Endothelial cell of umbilical vein (primary cell): ENCODE data around the gene OSBPL5. TPM values are rescaled to one million over a fixed set of nuclear protein-coding genes. Genes with fewer than 3 reads are reported as not detected.

Source experiments
- BruUV-seq: library from RNA; stranded (reverse); fragments of 400-500 nt; replicated peaks from 2 replicates; lab custom pipeline; 2021; lab: Mats Ljungman, UMichigan
- CTCF ChIA-PET: fragments of 300-600, 350-600 bp; sonication (Branson Sonifier 250); formaldehyde crosslinking; loops from one replicate; lab custom pipeline; 2021; ENCODE audit warnings: antibody characterized with exemption, inconsistent platforms; lab: Charles Lee
- POLR2A ChIA-PET: fragments of 300-600, 350-600 bp; sonication (Branson Sonifier 250); formaldehyde crosslinking; loops from one replicate; lab custom pipeline; 2021; ENCODE audit warnings: antibody characterized with exemption, inconsistent platforms; lab: Charles Lee
- DNase-seq: peaks from one replicate; pipeline ENCODE4 v3.0.0-alpha.2; 2011; ENCODE audit warnings: low read depth, low spot score
- FAIRE-seq: peaks from 2 replicates; lab custom pipeline; 2011; peaks lifted over from hg19 to GRCh38; lab: Jason Lieb, UNC
- H2AFZ ChIP-seq: 2 replicates; pipeline ENCODE4 v1.6.0; 2012; ENCODE audit warnings: low read depth, low read length, control low read depth, inconsistent platforms
- H3K27ac ChIP-seq: 2 replicates; pipeline ENCODE4 v1.5.1; 2011; ENCODE audit warnings: low read depth, mild to moderate bottlenecking, control low read depth, low read length, moderate library complexity; ENCODE audit not compliant: insufficient read depth
- H3K27me3 ChIP-seq, 2 experiments: 2 replicates each; pipeline versions ENCODE4 v1.6.0 to v1.6.1; 2011; ENCODE audit warnings: low read length in 2 of 2, mixed read lengths in 1 of 2; ENCODE audit not compliant: control insufficient read depth in 2 of 2, insufficient read depth in 2 of 2
- H3K36me3 ChIP-seq, 2 experiments: 2 replicates in 1 of 2; 3 replicates in 1 of 2; pipeline ENCODE4 v1.5.1; 2011; ENCODE audit warnings: low read length in 2 of 2, mild to moderate bottlenecking in 1 of 2, moderate library complexity in 1 of 2; ENCODE audit not compliant: control insufficient read depth in 2 of 2, insufficient read depth in 2 of 2; ENCODE audit errors: extremely low read depth in 1 of 2
- H3K4me1 ChIP-seq: 3 replicates; pipeline ENCODE4 v1.5.1; 2011; ENCODE audit warnings: mild to moderate bottlenecking, low read length; ENCODE audit not compliant: control insufficient read depth, insufficient read depth; ENCODE audit errors: extremely low read depth
- H3K4me2 ChIP-seq: 2 replicates; pipeline ENCODE4 v1.6.1; 2011; ENCODE audit warnings: low read length, control low read depth, mixed read lengths; ENCODE audit not compliant: insufficient read depth
- H3K4me3 ChIP-seq, 3 experiments: fragments of 200-600 bp in 1 of 3; sonication (generic), shearing (Covaris generic) in 1 of 3; replicated peaks in 1 of 3; 2 replicates each; pipeline ENCODE4 v1.5.1; 2011 to 2016; ENCODE audit warnings: control low read depth in 3 of 3, low read length in 3 of 3, mild to moderate bottlenecking in 2 of 3, inconsistent platforms in 1 of 3, low read depth in 1 of 3, moderate library complexity in 1 of 3; ENCODE audit not compliant: insufficient read depth in 1 of 3
- H3K79me2 ChIP-seq: 2 replicates; pipeline ENCODE4 v1.6.0; 2012; ENCODE audit warnings: low read length, inconsistent platforms; ENCODE audit not compliant: control insufficient read depth, insufficient read depth
- H3K9ac ChIP-seq: replicated peaks from 2 replicates; pipeline ENCODE3; 2011; ENCODE audit warnings: low read length, control low read depth; ENCODE audit not compliant: insufficient read depth; ENCODE audit errors: extremely low read depth
- H3K9me1 ChIP-seq: replicated peaks from 3 replicates; pipeline ENCODE4 v1.6.0; 2011; ENCODE audit warnings: mild to moderate bottlenecking, low read length; ENCODE audit not compliant: control insufficient read depth, insufficient read depth; ENCODE audit errors: extremely low read depth
- H3K9me3 ChIP-seq: replicated peaks from 2 replicates; pipeline ENCODE4 v1.5.1; 2012; ENCODE audit warnings: low read length, inconsistent platforms; ENCODE audit not compliant: control insufficient read depth, insufficient read depth
- H4K20me1 ChIP-seq: replicated peaks from 2 replicates; pipeline ENCODE3; 2011; ENCODE audit warnings: mild to moderate bottlenecking, low read length; ENCODE audit not compliant: control insufficient read depth, insufficient read depth; ENCODE audit errors: extremely low read depth
- EZH2 ChIP-seq: IDR thresholded peaks from 2 replicates; pipeline ENCODE4 v1.6.1; 2012; ENCODE audit warnings: borderline replicate concordance, low read depth, mild to moderate bottlenecking, moderate library complexity, low read length, inconsistent platforms; ENCODE audit not compliant: severe bottlenecking
- FOS ChIP-seq: IDR thresholded peaks from 2 replicates; pipeline ENCODE4 v1.6.1; 2011; ENCODE audit warnings: mild to moderate bottlenecking, low read length, moderate library complexity, borderline replicate concordance; ENCODE audit not compliant: insufficient read depth
- GATA2 ChIP-seq: IDR thresholded peaks from 2 replicates; pipeline ENCODE4 v1.7.0; 2011; ENCODE audit warnings: low read depth, mild to moderate bottlenecking, moderate library complexity, mixed read lengths, low read length; ENCODE audit not compliant: insufficient read length, insufficient read depth
- JUN ChIP-seq: IDR thresholded peaks from 2 replicates; pipeline ENCODE4 v1.6.1; 2011; ENCODE audit warnings: borderline replicate concordance, low read depth; ENCODE audit not compliant: insufficient read length, insufficient read depth
- MYC ChIP-seq: IDR thresholded peaks from one replicate; pipeline ENCODE4 v1.6.1; 2011; ENCODE audit warnings: mild to moderate bottlenecking, low read depth, low read length
- POLR2A ChIP-seq: IDR thresholded peaks from 2 replicates; pipeline ENCODE4 v1.6.1; 2012; ENCODE audit warnings: low read depth, mild to moderate bottlenecking, control low read depth, low read length
- POLR2AphosphoS5 ChIP-seq: IDR thresholded peaks from 2 replicates; pipeline ENCODE4 v1.6.1; 2012; ENCODE audit warnings: low read depth, mild to moderate bottlenecking, control low read depth, low read length, moderate library complexity; ENCODE audit not compliant: insufficient read depth
- dilution Hi-C: fragments of 300-500 bp; cut with MboI; formaldehyde crosslinking; loops from one replicate; pipeline ENCODE4 v1.15.0; 2019; ENCODE audit warnings: low sequenced_read_pairs; ENCODE audit not compliant: extremely low pct_ligation_motif_present
- intact Hi-C: fragments of 100-400 bp; cut with micrococcal nuclease; formaldehyde crosslinking; loops from one replicate; pipeline ENCODE4 v1.10.0; 2022
- polyA plus RNA-seq, 4 experiments: library from polyadenylated mRNA; depleted of rRNA in 3 of 4; stranded (reverse) in 3 of 4; unstranded in 1 of 4; fragments of >200 nt; gene quantifications; 2 replicates each; pipeline versions ENCODE4 v1.2.1 to v1.2.3, GENCODE V29; 2011 to 2012; ENCODE audit warnings: missing spikeins in 1 of 4
- total RNA-seq: library from RNA; stranded (reverse); gene quantifications from 2 replicates; pipeline ENCODE4 v1.2.3, GENCODE V29; 2021
- TF ChIP-seq, protein P1 (sequence below), 2 donors: IDR thresholded peaks; 1 replicate in 1 of 2; 2 replicates in 1 of 2; pipeline ENCODE4 v1.5.1; 2011; ENCODE audit warnings: low read length in 2 of 2, mild to moderate bottlenecking in 2 of 2, moderate library complexity in 2 of 2, control low read depth in 1 of 2, inconsistent platforms in 1 of 2, low read depth in 1 of 2; ENCODE audit not compliant: insufficient read depth in 1 of 2; ENCODE audit errors: extremely low read depth in 1 of 2
- TF ChIP-seq, protein P2 (sequence below): IDR thresholded peaks from 2 replicates; pipeline ENCODE4 v1.6.1; 2011; ENCODE audit not compliant: insufficient read depth, insufficient read length

OSBPL5 gene
- total and polyA plus RNA-seq, 2 donors (not counting 3 experiments of a cell fraction or from before 2014, with no cell fraction given), result 8.7 to 37.7 TPM

DNA sequence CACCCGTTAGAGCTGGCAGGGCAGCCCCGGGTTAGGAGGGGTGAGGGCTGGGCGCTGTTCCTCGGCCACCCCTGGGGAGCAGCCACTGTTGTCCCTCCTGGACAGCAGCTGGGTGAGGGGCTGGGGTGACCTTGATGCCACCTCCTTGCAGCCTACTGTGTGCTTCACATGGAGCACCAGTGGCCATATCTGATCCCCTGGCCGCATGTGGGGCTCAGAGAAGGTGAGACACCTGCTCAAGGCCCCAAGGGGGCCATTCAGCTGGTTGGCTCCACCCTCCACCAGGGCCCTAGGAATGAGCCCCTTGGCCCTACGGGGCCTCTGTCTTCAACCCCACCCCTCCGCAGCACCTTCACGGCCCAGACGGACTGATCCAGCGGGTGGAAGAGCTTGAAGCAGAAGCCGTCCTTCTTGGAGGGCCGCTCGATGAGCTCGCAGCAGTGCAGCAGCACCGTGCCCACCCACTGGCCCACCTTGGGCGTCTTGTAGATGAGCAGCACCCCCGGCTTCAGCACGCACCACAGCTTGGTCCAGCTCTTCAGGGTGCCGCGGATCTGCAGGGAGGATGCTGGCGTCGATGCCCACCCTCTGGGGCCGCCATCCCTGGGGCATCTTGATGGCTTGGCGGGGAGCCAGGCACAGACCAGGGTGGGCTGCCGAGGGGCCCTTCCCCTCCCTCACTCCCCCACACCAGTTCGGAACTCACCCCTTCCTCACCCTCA lies 44.9 kb downstream of the OSBPL5 start:
- no peak for DNase-seq
- intact Hi-C loops (no loop called here), dilution Hi-C loops (no loop called here)
- Histone ChIP-seq H2AFZ (no peak overlapping the region), H3K9me1 (no peaks in the 10 kb centered on the region), H3K9ac (no peak overlapping the region), H3K4me3 (no peak overlapping the region), H3K79me2 (no peaks in the 10 kb centered on the region), H4K20me1 (no peaks in the 10 kb centered on the region), H3K27me3 (no peaks in the 10 kb centered on the region), H3K4me2 (no peak overlapping the region), H3K9me3 (no peaks in the 10 kb centered on the region), H3K4me1 (peaks cover 12% of the 10 kb centered on the region), H3K27ac (no peak overlapping the region), H3K36me3 (peaks cover 5 to 12% of the 10 kb centered on the region in 2 experiments)
- no TSS peak for BruUV-seq
- no peak for FAIRE-seq
- TF ChIP-seq MYC, result no peak
- no peak for TF ChIP-seq POLR2A
- no peak for TF ChIP-seq JUN
- no peak for TF ChIP-seq GATA2
- TF ChIP-seq, protein P1, sequence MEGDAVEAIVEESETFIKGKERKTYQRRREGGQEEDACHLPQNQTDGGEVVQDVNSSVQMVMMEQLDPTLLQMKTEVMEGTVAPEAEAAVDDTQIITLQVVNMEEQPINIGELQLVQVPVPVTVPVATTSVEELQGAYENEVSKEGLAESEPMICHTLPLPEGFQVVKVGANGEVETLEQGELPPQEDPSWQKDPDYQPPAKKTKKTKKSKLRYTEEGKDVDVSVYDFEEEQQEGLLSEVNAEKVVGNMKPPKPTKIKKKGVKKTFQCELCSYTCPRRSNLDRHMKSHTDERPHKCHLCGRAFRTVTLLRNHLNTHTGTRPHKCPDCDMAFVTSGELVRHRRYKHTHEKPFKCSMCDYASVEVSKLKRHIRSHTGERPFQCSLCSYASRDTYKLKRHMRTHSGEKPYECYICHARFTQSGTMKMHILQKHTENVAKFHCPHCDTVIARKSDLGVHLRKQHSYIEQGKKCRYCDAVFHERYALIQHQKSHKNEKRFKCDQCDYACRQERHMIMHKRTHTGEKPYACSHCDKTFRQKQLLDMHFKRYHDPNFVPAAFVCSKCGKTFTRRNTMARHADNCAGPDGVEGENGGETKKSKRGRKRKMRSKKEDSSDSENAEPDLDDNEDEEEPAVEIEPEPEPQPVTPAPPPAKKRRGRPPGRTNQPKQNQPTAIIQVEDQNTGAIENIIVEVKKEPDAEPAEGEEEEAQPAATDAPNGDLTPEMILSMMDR (IDR thresholded peaks at IDR 0.05; ENCODE audit: extremely low read depth in 1 of 2, insufficient read depth in 1 of 2, low read depth in 1 of 2, low read length in 2 of 2), result no peak
- no peak for TF ChIP-seq POLR2AphosphoS5
- no peak for TF ChIP-seq EZH2
- TF ChIP-seq, protein P2, sequence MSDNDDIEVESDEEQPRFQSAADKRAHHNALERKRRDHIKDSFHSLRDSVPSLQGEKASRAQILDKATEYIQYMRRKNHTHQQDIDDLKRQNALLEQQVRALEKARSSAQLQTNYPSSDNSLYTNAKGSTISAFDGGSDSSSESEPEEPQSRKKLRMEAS, result no peak
- no peak for TF ChIP-seq FOS
- ChIA-PET CTCF (interaction anchor here (0.7 to 0.9 kb wide), 2 partner anchors 11 kb away, joined by 3 read pairs; no protein-coding TSS in a partner anchor), POLR2A (no interaction called here)
